ENCODE results near the gene CHAC2. TPM values are rescaled to one million over a fixed set of nuclear protein-coding genes. Genes with fewer than 3 reads are reported as not detected.

The CHAC2 gene
- total and polyA plus RNA-seq, 2 of the 4 experiments (the other 2 are of a cell fraction) = 2.4 to 3.9 TPM

DNA sequence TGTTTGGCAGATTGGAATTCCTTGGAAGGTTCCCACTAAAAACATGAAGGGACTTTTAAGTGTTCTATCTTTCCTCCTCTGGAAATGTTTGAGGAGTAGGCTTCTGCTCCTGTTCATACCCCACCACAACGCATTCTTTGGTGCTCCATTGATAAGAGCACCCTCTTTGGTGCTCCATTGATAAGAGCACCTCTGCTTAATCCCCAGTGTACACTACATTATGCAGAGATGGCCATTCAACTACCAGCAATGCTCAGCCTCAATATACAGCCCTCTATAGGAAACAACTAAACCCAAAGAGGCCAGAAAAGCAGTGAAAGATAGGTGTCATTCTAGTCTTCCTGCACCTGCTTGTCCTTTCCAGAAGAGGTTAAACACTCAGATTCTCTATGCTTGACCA is 1.8 kb upstream of the CHAC2 start:
- dilution Hi-C loops (cut with HindIII; ENCODE audit: low sequenced_read_pairs, unreplicated experiment) (no loop called here), intact Hi-C loops (cut with micrococcal nuclease) (no loop called here), in situ Hi-C loops (cut with MboI; ENCODE audit: low sequenced_read_pairs) (no loop called here)
- CTCF ChIA-PET = no interaction called here
- H3K4me1 ChIP-seq (ENCODE audit: control insufficient read depth, insufficient read depth, low read length) = no peaks in the 10 kb centered on the region
- H3K4me2 ChIP-seq (ENCODE audit: low read depth, low read length) = no peak overlapping the region
- DNase-seq (no peak), ATAC-seq (ENCODE audit: low read depth) (no peak)
- no peak overlapping the region for H4K8ac ChIP-seq (ENCODE audit: low read depth in 2 of 2, low read length in 2 of 2)
- H2AFZ ChIP-seq (replicated peaks; ENCODE audit: low read length, poor library complexity) = no peak overlapping the region
- H2AK5ac ChIP-seq (ENCODE audit: low read depth, low read length) = no peak overlapping the region
- H3K9ac ChIP-seq (ENCODE audit: low read depth, low read length) = no peak overlapping the region
- no peak overlapping the region for H3K56ac ChIP-seq (ENCODE audit: extremely low read depth, insufficient read depth, low read length)
- peaks cover 16 to 43% of the 10 kb centered on the region in 2 experiments for H3K79me1 ChIP-seq (ENCODE audit: low read depth in 1 of 2, low read length in 2 of 2)
- peaks cover 3% of the 10 kb centered on the region for H3K36me3 ChIP-seq (ENCODE audit: control insufficient read depth, insufficient read depth, low read length)
- H3K18ac ChIP-seq (ENCODE audit: low read depth, low read length) = no peak overlapping the region
- H2BK20ac ChIP-seq (ENCODE audit: low read depth, low read length) = no peak overlapping the region
- no peak overlapping the region for H3K4ac ChIP-seq (ENCODE audit: low read depth, low read length)
- no CpG with 5 or more reads among the region's 1 CpG for WGBS, 2 experiments (ENCODE audit: extremely low coverage in 2 of 2, insufficient read length in 1 of 2)
- H2BK120ac ChIP-seq (ENCODE audit: low read depth, low read length) = no peak overlapping the region
- H4K20me1 ChIP-seq (ENCODE audit: insufficient read depth, low read length) = no peaks in the 10 kb centered on the region
- TF ChIP-seq USF2 (IDR thresholded peaks at IDR 0.05; ENCODE audit: low read depth, low read length) (no peak), RAD21 (IDR thresholded peaks at IDR 0.05; ENCODE audit: low read length) (no peak), FOS (IDR thresholded peaks at IDR 0.05; ENCODE audit: low read depth, low read length) (no peak), MAFK (IDR thresholded peaks at IDR 0.05; ENCODE audit: low read depth, low read length) (no peak), RFX5 (IDR thresholded peaks at IDR 0.05; ENCODE audit: low read depth, low read length) (no peak), MXI1 (IDR thresholded peaks at IDR 0.05; ENCODE audit: borderline replicate concordance, low read depth, low read length) (no peak), SMC3 (IDR thresholded peaks at IDR 0.05; ENCODE audit: low read depth, low read length) (no peak)
- no peak overlapping the region for H3K4me3 ChIP-seq (ENCODE audit: insufficient read depth, low read depth, low read length)
- H3K9me3 ChIP-seq (ENCODE audit: control insufficient read depth, insufficient read depth, low read length) = no peaks in the 10 kb centered on the region
- H4K91ac ChIP-seq (ENCODE audit: insufficient read depth, low read depth, low read length) = no peak overlapping the region
- no peaks in the 10 kb centered on the region; the same call in 1 of the 2 replicates for H3K9me1 ChIP-seq (ENCODE audit: insufficient read depth, low read length)
- H3K14ac ChIP-seq (replicated peaks; ENCODE audit: low read depth, low read length) = no peak overlapping the region
- no peak overlapping the region for H2BK5ac ChIP-seq (ENCODE audit: low read depth, low read length, poor library complexity, severe bottlenecking)
- H3K23ac ChIP-seq (ENCODE audit: low read depth, low read length) = no peak overlapping the region
- no peak overlapping the region for H2AK9ac ChIP-seq (replicated peaks; ENCODE audit: low read depth, low read length, poor library complexity)
- POLR2A ChIA-PET (ENCODE audit: unreplicated experiment) = no interaction called here
- no peak overlapping the region for H4K5ac ChIP-seq (ENCODE audit: low read depth, low read length)
- H3K27ac ChIP-seq (ENCODE audit: insufficient read depth, low read length) = no peak overlapping the region
- BruUV-seq (replicated peaks) = no TSS peak
- no peaks in the 10 kb centered on the region for H3K27me3 ChIP-seq (ENCODE audit: control insufficient read depth, insufficient read depth, low read length)
- no peak overlapping the region for H2BK15ac ChIP-seq (ENCODE audit: low read depth, low read length)

Measured in IMR-90 (cell line).